GM03348 (cell line): ENCODE measurements around the gene ACSL3.
"Not testable (repeated sequence)": the region's sequence is repeated elsewhere in the genome, so short reads cannot be mapped to it uniquely, and the experiment has no call there.

Experiments used
- DNase-seq: peaks from one replicate; pipeline ENCODE4 v3.0.0; 2012; ENCODE audit warnings: low spot score

ACSL3 gene

GRCh38 chr2:222912117-222912516, 51.3 kb downstream of the ACSL3 start:
- peak; percentile 59 for DNase-seq

DNA sequence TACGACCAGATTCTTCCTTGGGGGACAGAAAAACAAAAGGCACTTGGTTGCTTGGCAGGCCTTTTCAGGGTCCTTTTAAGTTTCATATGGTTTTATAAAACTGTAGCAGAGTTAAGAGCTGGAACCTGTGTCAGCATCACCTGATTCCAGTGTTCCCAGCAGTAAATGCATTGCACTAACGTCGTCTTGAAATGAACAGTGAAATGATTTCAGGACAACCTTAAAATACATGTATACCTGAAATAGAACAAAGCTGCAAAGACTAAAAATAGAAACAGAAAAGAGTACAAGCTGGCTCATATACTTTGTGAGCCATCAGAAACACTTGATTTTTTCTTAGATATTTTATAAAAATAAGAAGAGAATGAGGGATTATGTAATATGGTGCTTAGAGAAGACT, 51.9 kb downstream of the ACSL3 start:
- DNase-seq: no peak

DNA sequence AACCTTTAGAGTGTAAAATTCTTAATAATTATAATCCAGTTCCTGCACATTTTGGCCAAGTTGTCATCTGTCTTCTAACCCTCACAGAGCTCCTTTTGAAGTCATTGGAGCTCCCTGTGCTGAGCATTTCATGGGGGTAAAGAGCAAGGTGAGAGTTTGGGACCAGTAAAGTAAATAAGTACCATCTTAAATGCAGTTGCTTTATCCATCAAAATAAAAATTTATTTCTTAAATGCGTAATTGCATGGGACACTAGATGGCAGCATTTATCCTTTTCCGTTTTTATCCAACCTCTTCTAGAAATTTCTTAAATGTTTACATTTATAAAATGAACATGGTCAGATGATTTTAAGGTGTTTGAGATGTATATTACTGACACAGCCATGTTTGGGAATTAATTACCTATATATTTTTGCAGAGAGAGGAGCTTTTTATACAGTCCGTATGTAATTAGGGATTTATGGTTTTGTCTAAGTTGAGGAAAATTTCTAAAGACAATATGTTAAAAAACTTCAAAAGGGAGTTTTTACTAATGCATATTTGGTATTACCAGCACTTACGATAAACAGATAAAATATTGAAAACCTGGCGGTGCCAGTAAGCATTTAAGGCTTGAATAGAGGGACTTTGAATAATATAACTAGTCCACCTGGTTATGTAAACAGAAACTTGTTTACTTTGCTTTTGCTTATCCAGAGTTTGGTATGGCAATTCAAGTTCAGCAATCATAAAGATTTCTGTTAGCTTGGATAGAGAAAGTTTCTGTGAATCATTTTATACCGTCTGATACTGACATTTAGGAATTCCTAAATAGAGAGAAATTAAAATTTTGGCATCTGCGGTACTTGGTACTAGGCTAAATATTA, 54.5 kb downstream of the ACSL3 start:
- DNase-seq: peak; percentile 16

- DNase-seq: no peak
Measured at GRCh38 chr2:222916229-222917197, 55.7 kb downstream of the ACSL3 start.

DNA sequence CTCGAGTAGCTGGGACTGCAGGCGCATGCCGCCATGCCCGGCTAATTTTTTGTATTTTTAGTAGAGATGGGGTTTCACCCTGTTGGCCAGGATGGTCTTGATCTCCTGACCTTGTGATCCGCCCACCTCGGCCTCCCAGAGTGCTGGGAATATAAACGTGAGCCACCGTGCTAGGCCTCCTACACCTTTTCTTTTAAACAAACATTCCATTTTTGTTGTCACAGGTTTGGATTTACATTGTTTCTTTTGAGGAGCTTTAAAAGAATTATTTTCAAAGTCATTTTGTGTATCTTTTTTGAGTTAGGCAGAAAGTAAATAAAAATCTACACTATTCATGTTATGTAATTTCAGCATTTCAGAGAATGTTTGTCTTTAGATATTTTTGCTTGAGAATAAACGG, 56.4 kb downstream of the ACSL3 start:
- DNase-seq: not testable (repeated sequence)

DNA sequence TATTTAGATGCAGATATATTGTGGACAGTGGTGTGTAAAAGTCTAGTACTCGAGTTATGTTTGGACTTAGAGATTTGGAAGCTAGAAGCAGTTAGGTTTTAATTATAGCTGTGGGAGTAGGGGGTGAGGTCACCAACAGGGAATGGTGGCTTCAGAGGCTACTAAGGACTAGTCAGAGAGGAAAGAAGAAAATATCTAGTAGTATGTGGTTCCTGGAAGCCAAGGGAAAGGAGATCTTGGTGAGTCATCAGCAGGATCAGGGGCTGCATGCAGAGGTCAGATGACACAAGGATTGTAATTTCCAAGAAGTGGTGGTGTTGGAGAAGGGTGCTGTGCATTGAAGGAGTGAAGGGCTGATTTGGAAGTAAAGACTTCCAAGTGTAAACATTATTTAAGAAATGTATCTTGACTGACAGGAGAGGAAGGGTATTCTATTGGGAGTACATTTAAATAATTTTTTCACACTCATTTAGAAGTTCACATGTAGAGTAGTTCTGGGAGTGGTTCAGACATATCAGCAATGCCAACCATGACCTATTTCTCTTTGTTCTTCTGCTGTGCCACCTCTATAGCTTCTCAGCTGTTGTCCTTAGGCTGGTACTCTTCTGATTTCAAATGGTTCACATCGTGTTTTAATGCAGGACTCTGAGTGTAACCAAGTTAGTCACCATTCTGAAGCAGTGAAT, 59.1 kb downstream of the ACSL3 start:
- DNase-seq: peak; percentile 87

DNA sequence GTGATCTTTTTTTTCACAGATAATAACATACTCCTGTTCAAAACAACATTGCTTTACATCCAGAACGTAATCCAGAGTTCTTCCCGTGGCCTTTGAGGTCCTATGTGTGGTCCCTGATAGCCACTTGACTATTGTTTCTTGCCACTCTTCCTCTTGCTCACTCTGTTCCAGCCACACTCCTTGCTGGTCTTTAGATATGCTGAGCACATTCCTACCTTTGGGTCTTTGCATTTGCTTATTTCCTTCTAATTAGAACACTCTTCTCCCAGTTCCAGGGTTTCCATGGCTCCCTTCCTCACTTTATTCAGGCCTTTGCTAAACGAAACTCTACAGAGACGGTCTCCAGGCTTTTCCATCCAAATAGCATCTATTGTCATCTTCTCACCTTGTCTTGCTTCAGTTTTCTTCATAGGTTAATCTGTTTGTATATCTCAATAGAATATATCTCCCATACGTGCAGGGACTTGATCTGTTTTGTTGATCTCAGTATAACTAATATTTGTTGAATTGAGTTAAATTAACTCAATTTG, 59.9 kb downstream of the ACSL3 start:
- DNase-seq: no peak

- DNase-seq: no peak
Measured at GRCh38 chr2:222922019-222922800, 61.4 kb downstream of the ACSL3 start.

GRCh38 chr2:222926915-222927314, 66.1 kb downstream of the ACSL3 start:
- DNase-seq: no peak

GRCh38 chr2:222927600-222927999, 66.8 kb downstream of the ACSL3 start:
- DNase-seq: no peak

DNA sequence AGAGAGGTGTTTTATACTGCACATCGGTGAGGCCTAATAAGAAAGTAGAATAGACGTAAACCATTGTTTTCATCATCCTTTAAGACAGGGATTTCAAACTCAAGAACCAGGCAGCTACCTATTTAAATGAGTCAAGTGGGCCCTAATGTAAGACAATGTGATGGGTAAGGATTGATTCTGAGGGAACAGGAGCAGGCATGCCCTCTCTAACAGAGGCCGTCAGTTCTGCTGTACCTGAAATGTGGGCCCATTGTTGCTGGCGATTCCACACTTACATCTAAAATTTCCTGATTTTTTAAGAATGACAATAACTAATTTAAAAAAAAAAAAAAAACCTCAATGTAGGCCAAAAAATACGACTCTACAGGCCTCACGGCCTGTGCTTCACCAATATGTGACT, 67.5 kb downstream of the ACSL3 start:
- no peak for DNase-seq

DNA sequence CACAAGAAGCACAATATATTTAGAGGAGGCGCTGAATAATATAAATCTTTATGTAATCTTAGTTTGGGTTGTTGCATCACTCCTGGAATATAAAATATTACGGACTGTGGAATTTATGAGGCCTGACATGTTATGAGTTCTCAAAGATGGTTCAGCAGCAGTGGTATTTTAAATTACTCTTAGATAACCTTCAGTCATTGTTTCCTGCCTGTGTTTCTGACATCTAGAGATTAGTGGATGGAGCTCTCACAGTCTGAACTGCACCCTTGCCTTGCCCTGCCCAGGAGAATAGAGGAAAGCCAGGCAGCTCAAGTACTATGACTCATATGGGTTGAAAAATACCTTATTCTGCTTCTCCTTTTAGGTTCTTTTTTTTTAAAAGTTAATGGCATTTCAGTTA, 70.0 kb downstream of the ACSL3 start:
- DNase-seq: no peak

GRCh38 chr2:222931659-222932058, 70.8 kb downstream of the ACSL3 start:
- DNase-seq: no peak

DNA sequence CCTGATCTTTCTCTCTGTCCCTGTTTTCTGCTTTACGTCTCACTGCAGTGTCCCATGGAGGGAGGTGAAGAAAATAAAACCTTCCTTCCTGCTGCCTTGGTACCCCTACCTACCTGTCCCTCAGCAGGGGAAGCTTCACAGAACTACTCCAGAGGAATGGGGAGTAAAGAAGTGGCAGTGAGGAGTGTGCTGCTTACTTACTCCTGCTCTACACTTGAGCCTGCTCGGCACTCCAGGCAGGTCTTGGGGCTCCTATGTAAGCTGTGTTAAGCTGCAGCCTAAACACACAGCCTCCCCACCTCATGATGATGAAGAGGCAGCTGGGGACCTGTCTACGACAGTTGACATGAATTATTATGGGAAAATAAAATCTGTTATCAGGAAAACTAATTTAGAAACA, 72.6 kb downstream of the ACSL3 start:
- no peak for DNase-seq

GRCh38 chr2:222935688-222936298, 75.0 kb downstream of the ACSL3 start:
- no peak for DNase-seq

- no peak for DNase-seq
Measured at GRCh38 chr2:222936705-222937104, 75.9 kb downstream of the ACSL3 start.

- no peak for DNase-seq
Measured at GRCh38 chr2:222938327-222938726, 77.5 kb downstream of the ACSL3 start.

DNA sequence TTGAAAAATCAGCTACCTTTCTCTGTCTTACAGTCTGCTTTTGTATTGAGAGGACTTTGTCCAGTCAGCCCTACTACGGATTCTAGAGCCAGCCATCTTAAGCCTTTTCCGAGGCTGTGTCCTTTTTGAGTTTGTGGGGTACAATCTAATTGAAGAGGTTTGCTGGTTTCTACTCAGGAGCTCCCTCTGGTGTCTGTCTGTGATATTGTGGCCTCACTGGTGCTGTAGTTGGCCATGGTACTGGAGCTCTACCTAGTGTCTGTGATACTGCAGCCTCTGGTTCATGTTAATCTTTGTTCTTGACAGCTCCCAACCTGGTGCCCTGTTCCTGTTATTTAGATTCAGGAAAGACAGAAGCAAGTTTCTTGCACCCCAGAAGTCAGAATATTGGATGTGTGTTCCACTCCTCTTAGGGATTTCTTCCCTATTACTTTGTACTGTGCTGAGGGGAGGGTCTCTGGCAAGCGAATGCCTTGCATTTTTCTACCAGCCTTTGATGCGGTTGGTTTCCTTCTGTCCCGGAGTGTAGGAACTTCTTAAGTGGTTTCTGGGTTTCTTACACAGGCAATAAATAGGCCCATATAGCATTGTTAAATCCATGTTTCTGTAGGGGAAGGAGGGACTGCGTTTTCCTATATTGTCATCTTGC, 78.5 kb downstream of the ACSL3 start:
- peak; percentile 27 for DNase-seq

- DNase-seq: no peak
Measured at GRCh38 chr2:222939979-222940378, 79.1 kb downstream of the ACSL3 start.

DNA sequence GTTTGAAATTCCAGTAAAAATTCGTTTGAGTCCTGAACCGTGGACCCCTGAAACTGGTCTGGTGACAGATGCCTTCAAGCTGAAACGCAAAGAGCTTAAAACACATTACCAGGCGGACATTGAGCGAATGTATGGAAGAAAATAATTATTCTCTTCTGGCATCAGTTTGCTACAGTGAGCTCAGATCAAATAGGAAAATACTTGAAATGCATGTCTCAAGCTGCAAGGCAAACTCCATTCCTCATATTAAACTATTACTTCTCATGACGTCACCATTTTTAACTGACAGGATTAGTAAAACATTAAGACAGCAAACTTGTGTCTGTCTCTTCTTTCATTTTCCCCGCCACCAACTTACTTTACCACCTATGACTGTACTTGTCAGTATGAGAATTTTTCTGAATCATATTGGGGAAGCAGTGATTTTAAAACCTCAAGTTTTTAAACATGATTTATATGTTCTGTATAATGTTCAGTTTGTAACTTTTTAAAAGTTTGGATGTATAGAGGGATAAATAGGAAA, 80.7 kb downstream of the ACSL3 start:
- no peak for DNase-seq
